ENCODE measurements around the gene BCS1L. TPM values are rescaled to one million over a fixed set of nuclear protein-coding genes. Genes with fewer than 3 reads are reported as not detected.
A peak's percentile ranks its signal among the peaks of the same experiment; 100 is the strongest.

Gene BCS1L
- total and polyA plus RNA-seq, 8 donors: 2.3 to 77.3 (median 19.5) TPM

- Histone ChIP-seq H3K36me3 (peaks cover 42 to 65% (median 58%) of the 10 kb centered on the region in 4 donors), H3K4me1 (peaks cover 15 to 33% (median 27%) of the 10 kb centered on the region in 4 donors), H3K9me3 (no peaks in the 10 kb centered on the region), H3K27me3 (no peaks in the 10 kb centered on the region), H3K4me3 (peak overlapping the region; percentile 71 to 91 (median 87)), H3K27ac (peak overlapping the region; percentile 55 to 87 (median 81))
- TF ChIP-seq EP300 (IDR thresholded peaks at IDR 0.05) (no peak), POLR2AphosphoS5 (IDR thresholded peaks at IDR 0.05) (no peak), POLR2A (IDR thresholded peaks at IDR 0.05) (no peak), CTCF (IDR thresholded peaks at IDR 0.05) (no peak)
- no peak for DNase-seq
- intact Hi-C loops (cut with DNase I; ENCODE audit: low total_unique reads): no loop called here
- 9 to 21% (median 13%) methylated on average over 8 of the region's 8 CpGs for WGBS, 5 donors
These were observed 490 bp downstream of the BCS1L start for GRCh38 chr2:218659988-218660358.

GRCh38 chr2:218662377-218662776, 2.9 kb downstream of the BCS1L start:
- no peak overlapping the region for H3K4me3 ChIP-seq
- H3K27me3 ChIP-seq: no peaks in the 10 kb centered on the region
- no peak for TF ChIP-seq EP300 (IDR thresholded peaks at IDR 0.05)
- TF ChIP-seq POLR2AphosphoS5 (IDR thresholded peaks at IDR 0.05): no peak
- no peak for TF ChIP-seq CTCF (IDR thresholded peaks at IDR 0.05)
- no peak for TF ChIP-seq POLR2A (IDR thresholded peaks at IDR 0.05)
- no peaks in the 10 kb centered on the region for H3K9me3 ChIP-seq
- H3K27ac ChIP-seq: no peak overlapping the region
- 82 to 89% (median 86%) methylated on average over 7 of the region's 7 CpGs for WGBS, 5 donors
- intact Hi-C loops (cut with DNase I; ENCODE audit: low total_unique reads): no loop called here
- H3K36me3 ChIP-seq: peaks cover 53 to 66% (median 63%) of the 10 kb centered on the region in 4 donors
- H3K4me1 ChIP-seq: peaks cover 15 to 30% (median 27%) of the 10 kb centered on the region in 4 donors
- DNase-seq: no peak

- H3K36me3 ChIP-seq: peaks cover 57 to 66% (median 65%) of the 10 kb centered on the region in 4 donors
- no peaks in the 10 kb centered on the region for H3K9me3 ChIP-seq
- H3K27ac ChIP-seq: no peak overlapping the region
- no peaks in the 10 kb centered on the region for H3K27me3 ChIP-seq
- no peak overlapping the region for H3K4me3 ChIP-seq
- intact Hi-C loops (cut with DNase I; ENCODE audit: low total_unique reads): no loop called here
- H3K4me1 ChIP-seq: peaks cover 15 to 25% (median 23%) of the 10 kb centered on the region in 4 donors
- TF ChIP-seq POLR2AphosphoS5 (IDR thresholded peaks at IDR 0.05) (no peak), POLR2A (IDR thresholded peaks at IDR 0.05) (no peak)
- no peak for DNase-seq
- WGBS, 5 donors: 83 to 93% (median 90%) methylated on average over 10 of the region's 10 CpGs
These were observed 3.3 kb downstream of the BCS1L start for GRCh38 chr2:218662827-218663226.

GRCh38 chr2:218663901-218664300, 4.4 kb downstream of the BCS1L start:
- H3K4me3 ChIP-seq: no peak overlapping the region
- H3K27ac ChIP-seq: no peak overlapping the region
- TF ChIP-seq CTCF (IDR thresholded peaks at IDR 0.05) (no peak), EP300 (IDR thresholded peaks at IDR 0.05) (no peak), POLR2A (IDR thresholded peaks at IDR 0.05) (no peak), POLR2AphosphoS5 (IDR thresholded peaks at IDR 0.05) (no peak)
- DNase-seq: no peak
- no peaks in the 10 kb centered on the region for H3K27me3 ChIP-seq
- H3K36me3 ChIP-seq: peaks cover 65 to 77% (median 75%) of the 10 kb centered on the region in 4 donors
- 85 to 93% (median 86%) methylated on average over 13 to 15 of the region's 15 CpGs for WGBS, 5 donors
- H3K9me3 ChIP-seq: no peaks in the 10 kb centered on the region
- peaks cover 6 to 14% (median 13%) of the 10 kb centered on the region in 4 donors for H3K4me1 ChIP-seq
- intact Hi-C loops (cut with DNase I; ENCODE audit: low total_unique reads): no loop called here

- H3K27ac ChIP-seq: no peak overlapping the region
- H3K36me3 ChIP-seq: peaks cover 65 to 84% (median 76%) of the 10 kb centered on the region in 4 donors
- TF ChIP-seq CTCF (IDR thresholded peaks at IDR 0.05): no peak
- TF ChIP-seq POLR2A (IDR thresholded peaks at IDR 0.05): no peak
- no peak for TF ChIP-seq POLR2AphosphoS5 (IDR thresholded peaks at IDR 0.05)
- TF ChIP-seq EP300 (IDR thresholded peaks at IDR 0.05): no peak
- no peaks in the 10 kb centered on the region for H3K27me3 ChIP-seq
- WGBS, 5 donors: 93 to 98% (median 97%) methylated on average over 7 of the region's 7 CpGs
- H3K9me3 ChIP-seq: no peaks in the 10 kb centered on the region
- intact Hi-C loops (cut with DNase I; ENCODE audit: low total_unique reads): no loop called here
- no peak overlapping the region for H3K4me3 ChIP-seq
- peaks cover 6 to 14% (median 12%) of the 10 kb centered on the region in 4 donors for H3K4me1 ChIP-seq
- no peak for DNase-seq
These were observed 5.2 kb downstream of the BCS1L start for GRCh38 chr2:218664653-218665052.

Data from stomach (tissue), 9 donors.